Hematopoietic multipotent progenitor cell treated with erythropoietin and hydrocortisone succinate and interleukin-3 and kit ligand, for 8 days (in vitro differentiated cells): ENCODE data around the gene ZNF334.
A peak's percentile ranks its signal among the peaks of the same experiment; 100 is the strongest.

Source experiments
- DNase-seq: peaks from one replicate; pipeline ENCODE4 v3.0.0-alpha.2; 2015

The ZNF334 gene

DNA sequence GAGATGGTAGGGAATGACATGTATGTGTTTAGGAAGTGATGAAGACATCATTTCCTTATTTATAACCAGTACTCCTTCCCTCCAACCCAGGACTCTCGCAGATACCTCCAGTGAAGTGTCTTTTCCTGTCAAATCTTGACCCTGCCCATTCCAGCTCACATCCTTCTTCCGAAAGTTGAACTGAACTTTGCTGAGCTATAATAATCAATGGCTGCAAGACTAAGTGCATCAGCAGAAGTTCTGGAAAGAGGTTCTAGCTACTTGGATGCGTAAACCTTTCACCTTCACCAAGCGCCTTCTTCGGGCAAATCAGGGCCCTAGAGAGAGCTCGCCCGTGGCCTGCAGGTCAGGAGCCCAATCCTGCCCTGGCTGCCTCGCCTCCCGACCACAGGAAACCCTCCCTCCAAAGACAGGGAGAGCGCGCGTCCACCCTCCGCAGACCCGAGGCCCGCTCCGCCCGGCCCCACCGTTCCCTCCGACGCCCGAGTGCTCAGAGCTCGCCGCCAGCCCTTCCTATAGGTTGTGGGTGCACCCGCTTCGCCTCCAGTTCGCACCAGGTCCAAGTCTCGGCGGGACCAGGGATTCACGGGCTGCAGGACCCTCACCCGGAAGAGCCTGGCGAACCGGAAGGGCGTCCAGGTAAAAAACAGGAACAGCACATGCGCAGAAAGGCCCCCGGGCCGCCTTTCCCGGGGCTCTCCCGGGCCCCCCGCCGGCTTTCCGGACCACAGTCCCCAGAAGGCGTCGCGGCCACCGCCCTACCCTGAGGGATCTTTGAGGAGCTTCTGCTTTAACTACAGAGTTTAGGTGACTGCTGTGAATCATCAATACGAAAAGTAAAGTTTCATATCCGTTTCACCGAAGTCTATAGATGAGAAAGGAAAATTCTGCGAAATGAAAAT lies at the start of gene ZNF334:
ZNF334 (minus strand) TSS at position 617 of the 902 bp plus-strand sequence. CDS start 1,457 bp downstream, outside the sequence.
- peak; percentile 67 for DNase-seq

GRCh38 chr20:46562373-46563169 lies 49.2 kb upstream of the ZNF334 start:
- peak; percentile 80 for DNase-seq

- DNase-seq = no peak
Measured at GRCh38 chr20:46562009-46562372, 48.6 kb upstream of the ZNF334 start.

- DNase-seq = peak; percentile 60
Measured at GRCh38 chr20:46559685-46560440, 46.5 kb upstream of the ZNF334 start.

GRCh38 chr20:46559001-46559400 lies 45.6 kb upstream of the ZNF334 start:
- no peak for DNase-seq

- no peak for DNase-seq
Measured at GRCh38 chr20:46558511-46558959, 45.2 kb upstream of the ZNF334 start.

DNA sequence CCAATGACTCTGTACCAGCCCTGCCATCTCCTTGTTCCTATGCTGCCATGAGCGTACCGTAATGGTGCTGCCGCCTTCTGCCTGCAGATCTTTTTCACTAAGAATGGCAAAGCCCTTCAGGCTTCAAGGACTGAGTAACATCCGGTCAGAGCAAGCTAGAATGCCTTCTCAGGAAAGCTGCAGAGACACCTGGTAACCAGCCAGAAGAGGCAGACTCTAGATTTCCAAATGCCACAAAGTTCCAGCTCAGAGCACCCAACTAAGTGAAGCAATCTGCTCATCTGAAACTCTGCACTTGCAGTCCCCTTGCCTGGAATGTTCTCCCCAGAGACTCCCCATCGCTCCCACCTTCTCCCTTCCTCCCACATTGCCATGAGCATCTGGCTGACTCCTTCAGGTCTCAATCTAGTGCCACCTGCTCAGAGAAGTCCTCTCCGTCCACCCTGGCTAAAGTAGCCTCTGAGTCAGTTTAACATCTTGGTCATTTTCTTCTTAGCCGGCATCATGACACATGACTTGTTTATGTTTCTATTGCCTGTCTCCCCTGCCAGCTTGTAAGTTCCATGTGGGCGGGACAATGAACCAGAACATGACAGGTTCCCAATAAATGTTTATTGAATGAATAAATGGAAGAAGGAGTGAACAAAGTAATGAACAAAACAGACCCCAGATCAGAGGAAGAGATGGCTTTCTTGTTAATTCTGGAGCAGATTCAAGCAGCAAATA lies 44.0 kb upstream of the ZNF334 start:
- DNase-seq = no peak

- no peak for DNase-seq
Measured at GRCh38 chr20:46555370-46555956, 42.1 kb upstream of the ZNF334 start.

GRCh38 chr20:46554828-46555227 lies 41.5 kb upstream of the ZNF334 start:
- no peak for DNase-seq

DNA sequence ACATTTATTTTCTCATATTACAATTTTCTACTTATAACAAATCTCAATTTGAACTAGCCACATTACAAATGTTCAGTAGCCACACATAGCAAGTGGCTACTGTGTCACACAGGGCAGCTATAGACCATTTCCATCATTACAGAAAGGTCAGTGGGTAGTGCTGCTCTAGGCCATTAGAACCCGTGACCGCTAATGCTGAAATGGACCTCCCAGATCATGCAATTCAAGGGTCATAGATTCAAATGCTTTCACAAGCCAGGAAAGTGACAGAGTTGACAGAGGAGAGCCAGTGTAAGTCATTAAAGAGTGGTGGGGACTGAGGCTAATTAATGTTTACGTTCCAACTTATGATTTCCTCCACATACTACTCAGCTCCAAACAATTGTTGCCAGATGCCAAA lies 40.6 kb upstream of the ZNF334 start:
- DNase-seq = no peak

DNA sequence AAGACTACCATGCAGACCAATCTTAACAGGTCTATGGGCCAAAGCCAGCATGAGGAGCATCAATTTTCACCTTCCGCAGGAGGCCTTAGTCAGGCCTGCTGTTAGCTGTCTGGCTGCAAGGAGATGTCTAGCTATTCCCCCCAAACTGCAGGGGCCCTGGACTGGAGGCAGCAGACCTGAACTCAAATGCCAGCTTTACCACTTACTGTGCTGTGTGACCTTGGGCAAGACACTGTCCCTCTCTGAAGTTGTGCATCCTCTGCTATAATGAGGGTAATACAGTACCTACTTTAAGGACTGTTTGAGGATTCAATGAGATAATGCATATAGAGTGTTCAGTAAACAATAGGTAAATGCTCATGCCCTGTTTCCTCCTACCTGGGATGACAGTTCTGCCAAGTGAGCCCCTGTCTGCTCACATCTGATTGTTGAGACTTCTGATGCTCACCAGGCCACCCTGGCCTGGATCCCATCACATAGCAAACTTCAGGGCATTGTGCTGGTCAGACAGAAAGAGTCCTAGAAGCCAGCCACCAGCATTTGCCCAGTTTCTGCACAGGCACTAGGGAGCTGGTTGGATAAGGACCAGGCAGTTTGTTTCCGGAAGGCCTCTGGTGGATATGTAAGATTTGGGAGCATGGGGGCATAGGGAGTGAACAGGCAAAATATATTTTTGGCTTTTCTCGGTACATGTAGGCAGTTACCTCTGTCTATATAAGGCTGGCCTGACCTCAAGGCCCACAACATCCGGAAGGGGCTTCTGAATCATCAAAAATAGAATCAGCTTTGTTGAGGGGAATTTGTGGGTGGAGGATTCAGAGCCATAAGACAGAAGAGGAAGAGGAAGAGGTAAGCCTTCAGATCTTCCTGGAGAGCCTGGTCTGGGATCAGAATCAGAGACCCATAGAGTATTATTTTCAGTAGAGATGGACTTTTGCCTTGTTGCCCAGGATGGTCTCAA lies 39.4 kb upstream of the ZNF334 start:
- DNase-seq = peak; percentile 25

- DNase-seq = no peak
Measured at GRCh38 chr20:46551522-46552381, 38.4 kb upstream of the ZNF334 start.

- no peak for DNase-seq
Measured at GRCh38 chr20:46550461-46550860, 37.1 kb upstream of the ZNF334 start, which contains the start of gene OCSTAMP. TSS of gene OCSTAMP (minus strand) at chr20:46550654. CDS start at chr20:46550560, 94 bp downstream.

DNA sequence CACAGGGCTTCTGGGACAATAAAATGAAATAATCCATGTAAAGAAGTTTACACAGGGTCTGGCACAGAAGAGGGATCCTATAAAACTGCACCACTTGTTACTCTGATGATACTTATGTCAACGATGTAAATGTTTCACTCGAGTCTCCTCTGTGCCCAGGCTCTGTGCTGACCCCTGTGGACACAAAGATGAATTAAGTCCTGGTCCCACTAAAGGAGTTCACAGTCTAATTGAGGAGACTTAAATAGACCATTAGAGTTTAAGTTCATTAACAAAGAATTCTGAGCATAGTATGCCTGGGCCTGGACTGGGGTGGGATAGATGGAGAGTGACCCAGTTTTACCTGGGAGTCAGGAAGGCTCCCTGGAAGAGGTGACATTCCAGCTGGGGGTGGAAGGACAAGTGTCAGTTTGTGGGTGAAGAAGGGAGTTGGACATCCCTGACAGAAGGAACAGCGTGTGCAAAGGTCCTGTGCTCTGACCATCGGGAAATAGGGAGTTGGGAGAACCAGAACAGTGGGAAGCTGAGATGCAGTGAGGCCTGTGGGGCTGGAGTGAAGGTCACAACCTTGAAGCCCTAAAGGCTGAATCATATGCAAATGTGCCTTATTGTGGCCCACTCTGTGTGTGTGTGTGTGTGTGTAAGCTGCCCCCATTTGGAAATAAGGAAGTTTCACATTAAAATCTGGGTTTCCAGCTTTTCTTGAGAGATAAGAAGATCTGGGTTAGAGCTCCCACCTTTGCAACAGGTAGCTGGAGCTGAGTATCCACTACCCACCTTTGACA lies 36.0 kb upstream of the ZNF334 start:
- DNase-seq = no peak

GRCh38 chr20:46548688-46549087 lies 35.3 kb upstream of the ZNF334 start:
- no peak for DNase-seq

DNA sequence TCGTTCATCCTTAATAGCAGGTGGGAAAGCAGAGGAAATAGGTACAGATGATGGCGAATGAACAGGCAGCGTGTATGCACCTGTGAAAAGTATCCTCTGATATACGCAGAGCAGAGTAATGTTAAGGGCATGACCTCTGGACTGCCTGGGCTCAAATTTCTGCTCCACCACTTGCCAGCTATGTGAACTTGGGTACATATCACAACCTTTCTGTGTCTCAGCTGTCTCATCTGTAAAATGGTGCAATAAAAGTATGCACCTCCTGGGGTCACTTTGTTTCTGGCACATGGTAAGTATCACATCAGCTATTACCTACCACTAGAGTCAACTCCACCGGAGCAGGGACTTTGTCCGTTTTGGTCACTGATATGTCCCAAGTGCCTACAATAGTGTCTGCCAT lies 34.6 kb upstream of the ZNF334 start:
- DNase-seq = no peak

GRCh38 chr20:46546936-46547335 lies 33.6 kb upstream of the ZNF334 start:
- DNase-seq = no peak

DNA sequence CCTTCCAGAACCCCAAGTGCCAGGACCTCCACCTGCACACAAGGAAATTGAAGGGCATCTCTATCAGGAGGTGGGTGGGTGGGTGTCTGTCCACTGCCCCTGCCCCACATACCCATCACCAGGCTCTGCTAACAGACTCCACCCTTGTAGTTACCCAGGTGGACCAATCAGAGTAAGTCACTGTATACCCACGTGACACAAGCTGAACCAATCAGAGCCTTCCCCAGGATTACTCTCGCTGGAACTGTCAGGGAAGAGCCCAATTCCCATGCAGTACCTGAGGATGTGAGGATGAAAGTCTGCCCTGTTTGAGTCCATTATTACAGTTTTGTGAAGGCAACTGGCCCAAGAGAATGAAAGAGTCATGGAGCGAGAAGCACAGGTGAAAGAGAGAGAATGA lies 32.9 kb upstream of the ZNF334 start:
- no peak for DNase-seq

GRCh38 chr20:46545827-46546138 lies 32.4 kb upstream of the ZNF334 start:
- no peak for DNase-seq
